IPS-18a (cell line): Measurements from ENCODE around the gene TEX38.

Experiments
- H3K27ac ChIP-seq: one replicate; pipeline ENCODE4 v1.5.1; 2013; ENCODE audit warnings: low read length
- H3K27me3 ChIP-seq: one replicate; pipeline ENCODE4 v1.6.1; 2013; ENCODE audit warnings: mild to moderate bottlenecking, low read length; ENCODE audit not compliant: control insufficient read depth, insufficient read depth
- H3K36me3 ChIP-seq: one replicate; pipeline ENCODE4 v1.6.1; 2013; ENCODE audit warnings: low read depth, low read length; ENCODE audit not compliant: control insufficient read depth
- H3K4me1 ChIP-seq: one replicate; pipeline ENCODE4 v1.6.1; 2013; ENCODE audit warnings: low read depth, low read length; ENCODE audit not compliant: control insufficient read depth
- H3K4me3 ChIP-seq: one replicate; pipeline ENCODE4 v1.5.1; 2013; ENCODE audit warnings: low read length
- H3K9ac ChIP-seq: one replicate; pipeline ENCODE4 v1.6.1; 2013; ENCODE audit warnings: mild to moderate bottlenecking, low read length, moderate library complexity
- H3K9me3 ChIP-seq: one replicate; pipeline ENCODE4 v1.6.1; 2013; ENCODE audit warnings: low read depth, low read length; ENCODE audit not compliant: control insufficient read depth

The TEX38 gene

DNA sequence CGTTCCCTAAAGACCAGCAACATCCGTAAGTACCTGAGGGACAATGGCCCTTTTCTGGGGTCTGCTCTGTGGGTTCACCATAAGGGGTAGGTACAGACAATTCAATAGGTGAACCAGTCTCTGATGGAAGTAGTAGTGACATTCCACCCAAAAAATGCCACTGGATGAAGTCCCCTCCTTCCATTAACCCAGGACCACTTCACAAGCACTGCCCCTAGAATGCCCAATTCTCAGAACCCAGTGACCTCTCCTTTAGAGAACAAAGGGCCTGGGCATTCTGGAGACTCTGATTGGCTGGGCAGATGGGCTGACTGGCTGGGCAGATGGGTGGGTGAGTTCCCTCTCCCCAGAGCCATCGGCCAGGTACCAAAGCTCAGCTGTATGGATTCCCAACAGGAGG lies at the start of gene TEX38:
TEX38 (plus strand) TSS at position 301 of the 400 bp plus-strand sequence; CDS start at position 382, 81 bp downstream.
- Histone ChIP-seq H3K4me1 (peaks cover 22% of the 10 kb centered on the region), H3K27ac (no peak within 1 kb of the TSS), H3K4me3 (no peak within 1 kb of the TSS), H3K36me3 (peaks cover 8% of the 10 kb centered on the region), H3K27me3 (no peaks in the 10 kb centered on the region), H3K9me3 (no peaks in the 10 kb centered on the region), H3K9ac (no peak within 1 kb of the TSS)

DNA sequence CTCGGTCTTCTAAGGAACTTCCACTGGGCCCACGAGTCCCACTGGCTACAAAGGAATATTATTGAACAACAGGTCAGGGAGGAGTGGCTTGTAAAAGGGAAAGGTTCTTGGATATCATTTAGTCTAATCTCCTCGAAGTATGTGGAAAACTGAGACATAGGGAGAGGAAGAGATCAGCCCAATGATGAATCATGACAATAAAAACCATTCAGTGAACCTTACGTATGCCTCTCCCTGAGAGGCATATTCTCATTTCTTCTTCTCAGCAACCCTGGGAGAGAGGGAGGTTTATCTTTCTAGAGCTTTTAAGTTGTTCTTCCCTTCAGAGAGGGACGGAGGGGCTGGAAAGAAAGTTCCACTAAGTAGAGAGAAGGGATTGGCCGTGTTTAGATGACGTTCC lies 49.7 kb upstream of the TEX38 start:
- H3K27me3 ChIP-seq: peaks cover 15% of the 10 kb centered on the region
- no peaks in the 10 kb centered on the region for H3K4me1 ChIP-seq
- no peak overlapping the region for H3K4me3 ChIP-seq
- no peak overlapping the region for H3K27ac ChIP-seq
- H3K9ac ChIP-seq: no peak overlapping the region
- no peaks in the 10 kb centered on the region for H3K9me3 ChIP-seq
- no peaks in the 10 kb centered on the region for H3K36me3 ChIP-seq

DNA sequence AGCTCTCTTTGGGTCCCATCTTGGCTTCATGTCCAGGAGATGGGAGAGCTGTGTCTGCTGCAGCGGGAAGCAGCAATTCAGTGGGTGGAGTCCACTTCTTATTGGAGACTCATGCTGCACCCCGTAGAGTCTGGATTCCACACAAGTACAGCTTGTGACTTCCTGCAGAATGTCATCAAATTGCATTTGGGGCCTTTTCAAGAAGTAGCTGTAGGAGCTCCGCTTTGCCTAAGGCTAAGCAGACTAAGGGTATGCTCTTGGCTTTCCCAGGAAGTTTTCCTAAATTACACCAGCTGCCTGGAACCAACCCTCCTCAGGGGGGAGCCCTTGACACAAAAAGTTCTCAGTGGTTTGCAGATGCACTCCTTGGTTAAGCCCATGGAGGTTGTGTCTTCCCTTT lies 49.3 kb upstream of the TEX38 start:
- Histone ChIP-seq H3K9ac (no peak overlapping the region), H3K9me3 (no peaks in the 10 kb centered on the region), H3K36me3 (no peaks in the 10 kb centered on the region), H3K4me1 (no peaks in the 10 kb centered on the region), H3K27me3 (peaks cover 10% of the 10 kb centered on the region), H3K4me3 (no peak overlapping the region), H3K27ac (no peak overlapping the region)

DNA sequence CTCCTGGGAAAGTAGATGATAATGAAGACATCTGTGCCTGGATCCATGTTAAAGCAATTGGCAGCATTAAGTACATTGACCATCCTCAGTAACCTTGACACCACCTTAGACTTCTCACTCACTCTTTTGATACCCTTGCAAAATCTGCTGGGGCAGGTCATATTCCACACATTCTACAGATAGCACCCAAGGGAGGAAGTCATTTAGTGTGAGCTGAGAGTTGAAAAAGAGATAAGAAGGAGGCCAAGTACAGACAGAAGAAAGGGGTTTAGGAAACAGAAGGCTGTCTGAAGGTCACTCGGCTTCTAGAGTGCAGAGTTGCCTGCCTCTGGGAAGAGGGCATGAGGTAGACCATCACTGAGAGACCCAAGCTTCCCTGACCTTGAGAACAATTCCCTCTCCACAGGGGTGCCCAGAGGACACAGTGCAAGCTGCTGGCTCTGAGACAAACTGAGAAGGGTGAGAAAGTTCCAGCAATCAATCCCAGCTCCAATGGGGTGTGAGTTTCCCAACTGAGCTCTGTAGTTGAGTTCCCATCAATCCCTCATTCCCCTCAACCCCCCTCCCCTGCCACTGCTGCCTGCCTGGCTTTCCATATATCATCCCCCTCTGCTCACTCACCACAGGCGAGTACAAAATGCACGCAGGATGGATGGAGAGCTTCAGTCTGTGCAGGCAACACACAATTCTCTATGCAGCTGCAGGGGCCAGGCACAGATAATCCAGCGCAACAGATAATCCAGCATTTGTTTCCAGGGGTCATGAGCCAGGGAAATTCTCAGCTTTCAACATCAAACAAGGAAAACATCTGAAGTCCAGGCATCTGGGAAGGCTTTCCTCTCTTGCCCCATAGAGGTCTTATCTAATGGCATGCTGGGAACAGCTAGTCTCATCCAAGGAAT lies 47.7 kb upstream of the TEX38 start:
- H3K27me3 ChIP-seq: no peaks in the 10 kb centered on the region
- no peaks in the 10 kb centered on the region for H3K9me3 ChIP-seq
- no peaks in the 10 kb centered on the region for H3K36me3 ChIP-seq
- H3K27ac ChIP-seq: no peak overlapping the region
- no peak overlapping the region for H3K9ac ChIP-seq
- no peaks in the 10 kb centered on the region for H3K4me1 ChIP-seq
- no peak overlapping the region for H3K4me3 ChIP-seq

DNA sequence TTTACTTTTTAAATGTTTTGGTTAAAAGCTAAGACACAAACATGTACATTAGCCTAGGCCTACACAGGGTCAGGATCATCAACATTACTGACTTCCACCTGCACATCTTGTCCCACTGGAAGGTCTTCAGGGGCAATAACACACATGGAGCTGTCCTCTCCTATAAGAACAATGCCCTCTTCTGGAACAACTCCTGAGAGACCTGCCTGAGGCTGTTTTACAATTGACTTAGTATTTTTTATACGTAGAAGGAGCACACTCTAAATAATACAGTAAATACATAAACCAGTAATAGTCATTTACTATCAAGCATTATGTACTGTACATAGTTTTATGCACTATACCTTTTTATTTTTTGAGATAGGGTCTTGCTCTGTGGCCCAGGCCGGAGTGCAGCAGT lies 40.9 kb upstream of the TEX38 start:
- Histone ChIP-seq H3K4me3 (no peak overlapping the region), H3K9ac (no peak overlapping the region), H3K4me1 (no peaks in the 10 kb centered on the region), H3K27ac (no peak overlapping the region), H3K9me3 (no peaks in the 10 kb centered on the region), H3K27me3 (no peaks in the 10 kb centered on the region), H3K36me3 (peaks cover 13% of the 10 kb centered on the region)

DNA sequence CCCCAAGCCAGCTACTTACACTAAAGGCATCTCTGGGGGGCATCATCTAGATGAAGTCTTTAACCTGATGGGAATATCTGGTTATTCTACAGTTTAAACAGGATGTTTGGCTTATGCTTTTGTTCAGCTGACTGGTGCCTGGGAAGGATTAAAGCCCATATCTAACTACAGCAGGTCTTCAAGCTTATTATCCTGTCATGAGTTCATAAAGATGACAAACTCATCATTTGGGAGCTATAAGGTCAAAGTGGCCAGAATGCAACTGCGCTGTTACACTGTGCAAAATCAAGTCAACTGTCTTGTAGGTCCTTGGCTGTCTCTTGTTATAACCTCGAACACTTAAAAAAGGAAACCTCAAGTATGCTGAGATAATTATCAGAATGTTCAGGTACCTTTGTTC lies 36.4 kb upstream of the TEX38 start:
- no peaks in the 10 kb centered on the region for H3K9me3 ChIP-seq

DNA sequence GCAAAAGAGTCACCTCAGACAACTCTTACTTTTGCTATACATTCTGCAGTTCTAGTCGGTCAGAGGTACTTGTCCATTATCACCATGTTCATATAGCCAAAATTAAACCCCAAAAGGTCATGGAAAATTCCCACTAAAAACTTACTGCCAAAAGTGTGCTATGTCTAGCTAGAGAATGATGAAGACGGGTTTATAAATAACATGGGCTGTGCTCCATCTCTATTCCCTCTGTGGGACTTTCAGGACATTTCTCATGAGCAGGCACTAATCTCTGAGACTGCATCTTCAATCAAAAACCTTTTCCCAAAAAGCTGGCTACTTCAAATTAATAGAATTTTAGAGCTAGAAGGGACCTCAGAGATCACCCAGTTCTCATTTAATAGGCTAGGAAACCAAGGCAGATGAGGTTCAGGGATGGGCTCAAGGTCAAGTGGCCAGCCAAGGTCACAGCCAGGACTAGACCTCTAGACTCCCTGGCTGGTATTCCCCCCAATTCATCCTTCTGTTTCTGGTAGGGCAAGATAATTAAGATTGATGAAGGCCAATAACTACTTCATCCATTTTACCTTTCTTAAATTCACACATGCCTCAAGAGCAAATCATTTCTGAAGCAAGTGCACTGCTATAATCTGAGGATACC lies 34.1 kb upstream of the TEX38 start:
- Histone ChIP-seq H3K27me3 (no peaks in the 10 kb centered on the region), H3K27ac (no peak overlapping the region), H3K36me3 (peaks cover 24% of the 10 kb centered on the region), H3K4me1 (no peaks in the 10 kb centered on the region), H3K9me3 (no peaks in the 10 kb centered on the region), H3K9ac (no peak overlapping the region), H3K4me3 (no peak overlapping the region)

More for the DNA sequence above, 36.4 kb upstream of the TEX38 start:
- Histone ChIP-seq H3K27ac (no peak overlapping the region), H3K4me3 (no peak overlapping the region), H3K9ac (no peak overlapping the region), H3K36me3 (peaks cover 24% of the 10 kb centered on the region), H3K27me3 (no peaks in the 10 kb centered on the region), H3K4me1 (no peaks in the 10 kb centered on the region)

DNA sequence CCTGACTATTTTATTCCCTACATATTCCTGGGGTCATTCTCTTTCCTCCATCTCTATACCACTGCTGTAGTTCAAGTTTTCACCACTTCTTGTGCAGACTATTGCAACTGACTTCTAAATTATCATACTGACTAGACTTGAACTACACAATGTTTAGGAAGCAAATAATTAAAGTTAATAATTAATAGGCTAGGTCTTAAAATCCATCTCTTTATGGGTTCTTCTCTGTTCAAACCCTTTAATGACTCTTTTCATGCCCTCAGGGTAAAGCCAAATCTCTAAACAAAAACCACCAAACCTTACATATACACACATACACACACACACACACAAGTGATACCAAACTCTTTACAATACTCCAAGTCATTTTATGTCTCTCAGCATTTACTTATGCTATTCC lies 32.7 kb upstream of the TEX38 start:
- H3K4me3 ChIP-seq: no peak overlapping the region
- H3K36me3 ChIP-seq: peaks cover 29% of the 10 kb centered on the region
- no peaks in the 10 kb centered on the region for H3K4me1 ChIP-seq
- no peaks in the 10 kb centered on the region for H3K27me3 ChIP-seq
- H3K9me3 ChIP-seq: no peaks in the 10 kb centered on the region
- H3K9ac ChIP-seq: no peak overlapping the region
- H3K27ac ChIP-seq: no peak overlapping the region

DNA sequence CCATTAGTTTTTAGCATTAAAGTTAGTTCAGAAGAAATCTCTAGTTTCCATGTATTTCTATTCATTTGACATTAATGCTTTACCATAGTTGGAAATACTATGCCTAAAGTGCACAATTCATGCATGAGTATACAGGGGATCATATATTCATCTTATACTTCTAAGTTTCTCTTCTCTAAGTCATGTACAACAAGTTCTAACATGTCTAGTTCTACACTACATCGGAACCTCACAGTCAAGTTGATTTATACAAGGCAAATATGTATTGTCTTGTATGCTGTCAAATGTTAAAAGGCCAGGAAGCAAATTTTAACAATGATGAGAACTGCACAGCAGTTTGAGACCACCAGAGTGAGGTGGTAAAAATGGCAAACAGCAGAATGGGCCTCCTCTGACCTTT lies 32.1 kb upstream of the TEX38 start:
- Histone ChIP-seq H3K27me3 (no peaks in the 10 kb centered on the region), H3K4me1 (no peaks in the 10 kb centered on the region), H3K9me3 (no peaks in the 10 kb centered on the region), H3K9ac (no peak overlapping the region), H3K27ac (no peak overlapping the region), H3K36me3 (peaks cover 29% of the 10 kb centered on the region), H3K4me3 (no peak overlapping the region)

DNA sequence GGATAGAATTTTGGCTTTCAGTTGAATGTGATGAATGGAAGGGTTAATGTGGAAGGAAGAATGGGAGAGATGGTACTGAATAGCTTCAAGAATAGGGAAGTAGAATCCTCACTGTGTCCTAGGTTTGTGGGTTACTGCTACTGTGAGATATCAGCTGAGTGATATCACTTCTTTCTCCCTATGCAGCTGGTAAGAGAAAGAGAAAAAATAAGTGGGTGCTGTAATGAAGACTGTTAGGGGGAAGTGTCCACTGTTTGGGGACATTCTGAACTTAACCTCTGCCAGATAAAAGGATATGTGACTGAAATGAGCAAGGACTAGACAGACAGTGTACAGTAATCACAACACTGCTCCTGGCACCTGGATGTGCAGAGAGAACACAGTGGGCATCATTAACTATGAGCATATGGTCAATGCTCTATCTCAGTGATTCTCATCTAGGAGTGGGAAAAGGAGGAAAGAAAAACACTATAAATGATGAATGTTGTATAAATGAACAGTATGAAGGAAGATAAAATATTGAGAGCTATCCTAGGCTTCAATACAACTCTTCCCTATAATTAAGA lies 29.5 kb upstream of the TEX38 start:
- Histone ChIP-seq H3K9me3 (peaks cover 1% of the 10 kb centered on the region), H3K9ac (no peak overlapping the region), H3K36me3 (peaks cover 13% of the 10 kb centered on the region), H3K4me3 (no peak overlapping the region), H3K27ac (no peak overlapping the region), H3K4me1 (no peaks in the 10 kb centered on the region), H3K27me3 (no peaks in the 10 kb centered on the region)

DNA sequence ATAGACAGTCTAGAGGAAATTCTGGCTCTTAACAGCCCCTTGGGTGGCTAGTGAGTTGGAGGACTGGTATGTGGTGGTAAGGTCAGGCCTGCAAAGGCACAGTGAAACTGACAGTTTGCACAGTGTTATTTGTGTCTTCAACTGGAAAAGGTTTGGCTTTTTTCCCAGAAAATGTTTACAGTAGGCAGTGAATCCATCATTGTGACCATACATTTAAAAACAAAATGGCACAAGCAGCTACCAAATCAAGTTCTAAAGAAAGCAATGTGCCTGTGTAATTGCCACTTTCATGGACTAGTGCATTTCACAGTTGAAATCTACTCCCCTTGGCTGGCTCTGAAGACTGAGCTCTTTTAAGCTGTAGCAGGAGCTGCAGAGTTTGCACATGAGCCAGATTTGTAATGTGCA lies 28.3 kb upstream of the TEX38 start:
- Histone ChIP-seq H3K4me3 (no peak overlapping the region), H3K9me3 (peaks cover 5% of the 10 kb centered on the region), H3K27ac (no peak overlapping the region), H3K27me3 (no peaks in the 10 kb centered on the region), H3K4me1 (no peaks in the 10 kb centered on the region), H3K36me3 (peaks cover 18% of the 10 kb centered on the region), H3K9ac (no peak overlapping the region)
